ENCODE measurements around the gene GHR.

Gene GHR

GRCh38 chr5:42521406-42521805, 98.2 kb downstream of the GHR start:
- Histone ChIP-seq H3K36me3 (ENCODE audit: control insufficient read depth in 2 of 2, insufficient read depth in 1 of 2, low read length in 2 of 2) (no peaks in the 10 kb centered on the region), H3K9me3 (ENCODE audit: control insufficient read depth, insufficient read depth, low read depth, low read length) (no peaks in the 10 kb centered on the region), H3K4me1 (ENCODE audit: control insufficient read depth, insufficient read depth, low read length) (no peaks in the 10 kb centered on the region), H3K4me3 (ENCODE audit: low read depth, low read length) (no peak overlapping the region), H3K27ac (ENCODE audit: extremely low read depth, low read depth, low read length) (no peak overlapping the region)
- TF ChIP-seq ZNF548 (tag by site-specific recombination; IDR thresholded peaks at IDR 0.05) (no peak), ZNF792 (tag by site-specific recombination; IDR thresholded peaks at IDR 0.05) (no peak), TRIM28 (IDR thresholded peaks at IDR 0.05; ENCODE audit: borderline replicate concordance, low read length) (no peak), MZF1 (tag by site-specific recombination; IDR thresholded peaks at IDR 0.05; ENCODE audit: borderline replicate concordance) (no peak), ZNF529 (tag by site-specific recombination; IDR thresholded peaks at IDR 0.05; ENCODE audit: insufficient replicate concordance) (no peak), ZNF555 (tag by site-specific recombination; conservative IDR thresholded peaks at IDR 0.05) (no peak), ZNF211 (tag by site-specific recombination; IDR thresholded peaks at IDR 0.05; ENCODE audit: low read depth) (no peak), ZNF654 (tag by site-specific recombination; IDR thresholded peaks at IDR 0.05; ENCODE audit: low read depth) (no peak), PRDM2 (tag by site-specific recombination; IDR thresholded peaks at IDR 0.05; ENCODE audit: borderline replicate concordance) (no peak), ZNF843 (tag by site-specific recombination; IDR thresholded peaks at IDR 0.05) (no peak)
- TF ChIP-seq, protein P1, sequence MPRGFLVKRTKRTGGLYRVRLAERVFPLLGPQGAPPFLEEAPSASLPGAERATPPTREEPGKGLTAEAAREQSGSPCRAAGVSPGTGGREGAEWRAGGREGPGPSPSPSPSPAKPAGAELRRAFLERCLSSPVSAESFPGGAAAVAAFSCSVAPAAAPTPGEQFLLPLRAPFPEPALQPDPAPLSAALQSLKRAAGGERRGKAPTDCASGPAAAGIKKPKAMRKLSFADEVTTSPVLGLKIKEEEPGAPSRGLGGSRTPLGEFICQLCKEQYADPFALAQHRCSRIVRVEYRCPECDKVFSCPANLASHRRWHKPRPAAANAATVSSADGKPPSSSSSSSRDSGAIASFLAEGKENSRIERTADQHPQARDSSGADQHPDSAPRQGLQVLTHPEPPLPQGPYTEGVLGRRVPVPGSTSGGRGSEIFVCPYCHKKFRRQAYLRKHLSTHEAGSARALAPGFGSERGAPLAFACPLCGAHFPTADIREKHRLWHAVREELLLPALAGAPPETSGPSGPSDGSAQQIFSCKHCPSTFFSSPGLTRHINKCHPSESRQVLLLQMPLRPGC (tag by site-specific recombination; IDR thresholded peaks at IDR 0.05): no peak
- TF ChIP-seq, protein P2, sequence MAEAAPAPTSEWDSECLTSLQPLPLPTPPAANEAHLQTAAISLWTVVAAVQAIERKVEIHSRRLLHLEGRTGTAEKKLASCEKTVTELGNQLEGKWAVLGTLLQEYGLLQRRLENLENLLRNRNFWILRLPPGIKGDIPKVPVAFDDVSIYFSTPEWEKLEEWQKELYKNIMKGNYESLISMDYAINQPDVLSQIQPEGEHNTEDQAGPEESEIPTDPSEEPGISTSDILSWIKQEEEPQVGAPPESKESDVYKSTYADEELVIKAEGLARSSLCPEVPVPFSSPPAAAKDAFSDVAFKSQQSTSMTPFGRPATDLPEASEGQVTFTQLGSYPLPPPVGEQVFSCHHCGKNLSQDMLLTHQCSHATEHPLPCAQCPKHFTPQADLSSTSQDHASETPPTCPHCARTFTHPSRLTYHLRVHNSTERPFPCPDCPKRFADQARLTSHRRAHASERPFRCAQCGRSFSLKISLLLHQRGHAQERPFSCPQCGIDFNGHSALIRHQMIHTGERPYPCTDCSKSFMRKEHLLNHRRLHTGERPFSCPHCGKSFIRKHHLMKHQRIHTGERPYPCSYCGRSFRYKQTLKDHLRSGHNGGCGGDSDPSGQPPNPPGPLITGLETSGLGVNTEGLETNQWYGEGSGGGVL (tag by site-specific recombination; IDR thresholded peaks at IDR 0.05): no peak
- TF ChIP-seq, protein P3, sequence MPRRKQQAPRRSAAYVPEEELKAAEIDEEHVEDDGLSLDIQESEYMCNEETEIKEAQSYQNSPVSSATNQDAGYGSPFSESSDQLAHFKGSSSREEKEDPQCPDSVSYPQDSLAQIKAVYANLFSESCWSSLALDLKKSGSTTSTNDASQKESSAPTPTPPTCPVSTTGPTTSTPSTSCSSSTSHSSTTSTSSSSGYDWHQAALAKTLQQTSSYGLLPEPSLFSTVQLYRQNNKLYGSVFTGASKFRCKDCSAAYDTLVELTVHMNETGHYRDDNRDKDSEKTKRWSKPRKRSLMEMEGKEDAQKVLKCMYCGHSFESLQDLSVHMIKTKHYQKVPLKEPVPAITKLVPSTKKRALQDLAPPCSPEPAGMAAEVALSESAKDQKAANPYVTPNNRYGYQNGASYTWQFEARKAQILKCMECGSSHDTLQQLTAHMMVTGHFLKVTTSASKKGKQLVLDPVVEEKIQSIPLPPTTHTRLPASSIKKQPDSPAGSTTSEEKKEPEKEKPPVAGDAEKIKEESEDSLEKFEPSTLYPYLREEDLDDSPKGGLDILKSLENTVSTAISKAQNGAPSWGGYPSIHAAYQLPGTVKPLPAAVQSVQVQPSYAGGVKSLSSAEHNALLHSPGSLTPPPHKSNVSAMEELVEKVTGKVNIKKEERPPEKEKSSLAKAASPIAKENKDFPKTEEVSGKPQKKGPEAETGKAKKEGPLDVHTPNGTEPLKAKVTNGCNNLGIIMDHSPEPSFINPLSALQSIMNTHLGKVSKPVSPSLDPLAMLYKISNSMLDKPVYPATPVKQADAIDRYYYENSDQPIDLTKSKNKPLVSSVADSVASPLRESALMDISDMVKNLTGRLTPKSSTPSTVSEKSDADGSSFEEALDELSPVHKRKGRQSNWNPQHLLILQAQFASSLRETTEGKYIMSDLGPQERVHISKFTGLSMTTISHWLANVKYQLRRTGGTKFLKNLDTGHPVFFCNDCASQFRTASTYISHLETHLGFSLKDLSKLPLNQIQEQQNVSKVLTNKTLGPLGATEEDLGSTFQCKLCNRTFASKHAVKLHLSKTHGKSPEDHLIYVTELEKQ (tag by site-specific recombination; IDR thresholded peaks at IDR 0.05; ENCODE audit: borderline replicate concordance): no peak
- ChIA-PET POLR2A (no interaction called here), CTCF (no interaction called here)
